ENCODE results near the gene TUBB. TPM values are rescaled to one million over a fixed set of nuclear protein-coding genes. Genes with fewer than 3 reads are reported as not detected.
"Not testable (repeated sequence)": the region's sequence is repeated elsewhere in the genome, so short reads cannot be mapped to it uniquely, and the experiment has no call there.

TUBB gene
- polyA plus RNA-seq, 2 donors: 142 to 313 TPM

- not testable (repeated sequence) for H3K27me3 ChIP-seq (ENCODE audit: control insufficient read depth in 1 of 2, insufficient read depth in 2 of 2, low read length in 2 of 2); H3K9me3 ChIP-seq (ENCODE audit: control insufficient read depth in 2 of 2, insufficient read depth in 1 of 2, low read depth in 1 of 2, low read length in 1 of 2); H3K4me1 ChIP-seq (ENCODE audit: control insufficient read depth in 2 of 2, insufficient read depth in 2 of 2, low read length in 1 of 2); H3K36me3 ChIP-seq (ENCODE audit: control insufficient read depth in 2 of 2, insufficient read depth in 2 of 2, low read length in 1 of 2)
- Histone ChIP-seq H3K4me3 (ENCODE audit: low read depth in 1 of 2, low read length in 2 of 2) (peak overlapping the region; percentile 33 to 38), H3K27ac (ENCODE audit: low read depth in 2 of 2, low read length in 1 of 2) (peak overlapping the region; percentile 79 to 98)
- 74 to 76% methylated on average over 37 of the region's 37 CpGs for WGBS, 2 donors
These were observed 2.1 kb upstream of the TUBB start for GRCh38 chr6:30717845-30718720.

- Histone ChIP-seq H3K4me1 (ENCODE audit: control insufficient read depth in 2 of 2, insufficient read depth in 2 of 2, low read length in 1 of 2) (peaks cover 2 to 3% of the 10 kb centered on the region in 2 donors), H3K36me3 (ENCODE audit: control insufficient read depth in 2 of 2, insufficient read depth in 2 of 2, low read length in 1 of 2) (peaks cover 0 to 18% of the 10 kb centered on the region in 2 donors), H3K27ac (ENCODE audit: low read depth in 2 of 2, low read length in 1 of 2) (peak overlapping the region; percentile 91 to 98), H3K9me3 (ENCODE audit: control insufficient read depth in 2 of 2, insufficient read depth in 1 of 2, low read depth in 1 of 2, low read length in 1 of 2) (no peaks in the 10 kb centered on the region), H3K27me3 (ENCODE audit: control insufficient read depth in 1 of 2, insufficient read depth in 2 of 2, low read length in 2 of 2) (no peaks in the 10 kb centered on the region), H3K4me3 (ENCODE audit: low read depth in 1 of 2, low read length in 2 of 2) (peak overlapping the region; percentile 17 to 82)
- WGBS, 2 donors: 19 to 21% methylated on average over 8 of the region's 8 CpGs
These were observed 796 bp upstream of the TUBB start for GRCh38 chr6:30719356-30719755.

GRCh38 chr6:30720738-30721197 is 616 bp downstream of the TUBB start:
- Histone ChIP-seq H3K27me3 (ENCODE audit: control insufficient read depth in 1 of 2, insufficient read depth in 2 of 2, low read length in 2 of 2) (no peaks in the 10 kb centered on the region), H3K9me3 (ENCODE audit: control insufficient read depth in 2 of 2, insufficient read depth in 1 of 2, low read depth in 1 of 2, low read length in 1 of 2) (no peaks in the 10 kb centered on the region), H3K4me3 (ENCODE audit: low read depth in 1 of 2, low read length in 2 of 2) (peak overlapping the region; percentile 67 to 82), H3K4me1 (ENCODE audit: control insufficient read depth in 2 of 2, insufficient read depth in 2 of 2, low read length in 1 of 2) (peaks cover 2 to 3% of the 10 kb centered on the region in 2 donors), H3K36me3 (ENCODE audit: control insufficient read depth in 2 of 2, insufficient read depth in 2 of 2, low read length in 1 of 2) (peaks cover 2 to 26% of the 10 kb centered on the region in 2 donors), H3K27ac (ENCODE audit: low read depth in 2 of 2, low read length in 1 of 2) (peak overlapping the region; percentile 95 to 98)
- WGBS, 2 donors: 1% methylated on average over 29 of the region's 29 CpGs

DNA sequence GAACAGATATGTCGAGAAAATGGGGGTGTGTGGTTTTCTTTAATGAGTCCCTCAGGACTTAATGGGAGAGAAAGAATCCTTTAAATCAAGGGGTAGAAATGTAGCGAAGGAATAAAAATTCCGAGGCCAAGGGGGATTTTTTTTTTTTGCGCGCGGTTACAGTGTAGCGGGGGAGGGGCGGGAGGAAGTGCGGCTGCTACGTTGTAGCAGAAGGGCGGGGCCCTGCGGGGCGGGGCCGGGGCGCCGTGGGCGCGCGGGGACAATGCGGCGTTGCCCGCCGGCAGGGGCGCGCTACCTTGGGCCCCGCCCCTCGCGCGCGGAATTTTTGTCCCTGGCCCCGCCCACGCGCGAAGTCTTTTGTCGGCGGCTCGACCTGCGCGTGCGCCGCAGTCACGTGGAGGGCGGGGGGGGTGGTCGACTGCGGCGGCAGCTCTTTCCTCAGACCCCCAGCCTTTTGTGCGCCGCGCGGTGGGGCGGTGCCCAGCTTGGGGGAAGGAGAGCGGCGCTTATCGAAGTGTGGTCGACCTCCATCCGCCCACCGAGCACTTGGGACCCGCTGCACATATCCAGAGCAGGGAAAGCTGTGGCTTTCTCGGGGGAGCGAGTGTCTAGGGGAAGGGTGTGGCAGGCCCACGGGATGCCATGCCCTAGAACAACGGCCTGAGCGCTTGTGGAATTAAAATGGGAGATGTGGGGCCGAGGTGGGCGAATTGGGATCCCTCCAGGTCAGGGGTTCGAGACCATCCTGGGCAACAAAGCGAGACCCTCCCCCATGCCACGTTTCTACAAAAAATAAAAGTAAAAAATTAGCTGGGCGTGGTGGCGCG is 1.3 kb downstream of the TUBB start:
- Histone ChIP-seq H3K27ac (ENCODE audit: low read depth in 2 of 2, low read length in 1 of 2) (peak overlapping the region; percentile 95 to 99), H3K4me1 (ENCODE audit: control insufficient read depth in 2 of 2, insufficient read depth in 2 of 2, low read length in 1 of 2) (peaks cover 2 to 3% of the 10 kb centered on the region in 2 donors), H3K9me3 (ENCODE audit: control insufficient read depth in 2 of 2, insufficient read depth in 1 of 2, low read depth in 1 of 2, low read length in 1 of 2) (no peaks in the 10 kb centered on the region), H3K4me3 (ENCODE audit: low read depth in 1 of 2, low read length in 2 of 2) (peak overlapping the region; percentile 68 to 82), H3K36me3 (ENCODE audit: control insufficient read depth in 2 of 2, insufficient read depth in 2 of 2, low read length in 1 of 2) (peaks cover 2 to 27% of the 10 kb centered on the region in 2 donors), H3K27me3 (ENCODE audit: control insufficient read depth in 1 of 2, insufficient read depth in 2 of 2, low read length in 2 of 2) (no peaks in the 10 kb centered on the region)
- 1% methylated on average over 68 to 71 of the region's 71 CpGs for WGBS, 2 donors

GRCh38 chr6:30722025-30722279 is 1.8 kb downstream of the TUBB start:
- H3K36me3 ChIP-seq (ENCODE audit: control insufficient read depth in 2 of 2, insufficient read depth in 2 of 2, low read length in 1 of 2): peaks cover 2 to 27% of the 10 kb centered on the region in 2 donors
- H3K27ac ChIP-seq (ENCODE audit: low read depth in 2 of 2, low read length in 1 of 2): peak overlapping the region; percentile 95 to 99

DNA sequence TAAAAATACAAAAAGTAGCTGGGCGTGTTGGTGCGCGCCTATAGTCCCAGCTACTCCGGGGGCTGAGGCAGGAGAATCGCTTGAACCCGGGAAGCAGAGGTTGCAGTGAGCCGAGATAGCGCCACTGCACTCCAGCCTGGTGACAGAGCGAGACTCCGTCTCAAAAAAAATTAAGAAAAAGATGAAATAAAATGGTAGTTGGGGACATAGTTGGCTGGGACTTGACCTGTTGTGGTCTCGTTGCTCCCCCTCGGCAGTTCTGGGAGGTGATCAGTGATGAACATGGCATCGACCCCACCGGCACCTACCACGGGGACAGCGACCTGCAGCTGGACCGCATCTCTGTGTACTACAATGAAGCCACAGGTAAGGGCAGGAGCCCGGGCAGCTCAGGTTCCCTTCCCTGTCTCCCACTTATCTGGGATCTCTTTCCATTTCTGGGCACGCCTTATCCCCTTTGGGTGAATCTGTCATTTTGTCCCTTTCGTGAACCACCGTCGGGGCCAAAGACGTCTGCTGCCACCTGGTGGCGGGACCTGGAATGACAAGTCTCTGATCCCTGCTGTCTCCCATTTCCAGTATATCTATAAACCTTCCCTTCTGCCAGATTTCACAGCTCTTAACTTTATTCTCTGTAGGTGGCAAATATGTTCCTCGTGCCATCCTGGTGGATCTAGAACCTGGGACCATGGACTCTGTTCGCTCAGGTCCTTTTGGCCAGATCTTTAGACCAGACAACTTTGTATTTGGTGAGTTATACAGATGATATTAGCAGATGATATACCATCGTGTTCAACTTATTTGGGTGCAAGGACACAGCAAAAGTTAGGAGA is 2.3 kb downstream of the TUBB start:
- H3K27ac ChIP-seq (ENCODE audit: low read depth in 2 of 2, low read length in 1 of 2): peak overlapping the region; percentile 95 to 99
- peaks cover 2 to 3% of the 10 kb centered on the region in 2 donors for H3K4me1 ChIP-seq (ENCODE audit: control insufficient read depth in 2 of 2, insufficient read depth in 2 of 2, low read length in 1 of 2)
- H3K4me3 ChIP-seq (ENCODE audit: low read depth in 1 of 2, low read length in 2 of 2): peak overlapping the region; percentile 68 to 82
- H3K36me3 ChIP-seq (ENCODE audit: control insufficient read depth in 2 of 2, insufficient read depth in 2 of 2, low read length in 1 of 2): peaks cover 2 to 27% of the 10 kb centered on the region in 2 donors
- no peaks in the 10 kb centered on the region for H3K9me3 ChIP-seq (ENCODE audit: control insufficient read depth in 2 of 2, insufficient read depth in 1 of 2, low read depth in 1 of 2, low read length in 1 of 2)
- WGBS, 2 donors: 6 to 9% methylated on average over 27 of the region's 27 CpGs
- no peaks in the 10 kb centered on the region for H3K27me3 ChIP-seq (ENCODE audit: control insufficient read depth in 1 of 2, insufficient read depth in 2 of 2, low read length in 2 of 2)

More at GRCh38 chr6:30722025-30722279, 1.8 kb downstream of the TUBB start:
- peak overlapping the region; percentile 68 to 82 for H3K4me3 ChIP-seq (ENCODE audit: low read depth in 1 of 2, low read length in 2 of 2)
- H3K27me3 ChIP-seq (ENCODE audit: control insufficient read depth in 1 of 2, insufficient read depth in 2 of 2, low read length in 2 of 2); H3K4me1 ChIP-seq (ENCODE audit: control insufficient read depth in 2 of 2, insufficient read depth in 2 of 2, low read length in 1 of 2); H3K9me3 ChIP-seq (ENCODE audit: control insufficient read depth in 2 of 2, insufficient read depth in 1 of 2, low read depth in 1 of 2, low read length in 1 of 2): not testable (repeated sequence)
- WGBS, 2 donors: 3 to 7% methylated on average over 10 of the region's 10 CpGs

GRCh38 chr6:30723159-30723842 is 3.1 kb downstream of the TUBB start:
- not testable (repeated sequence) for H3K27me3 ChIP-seq (ENCODE audit: control insufficient read depth in 1 of 2, insufficient read depth in 2 of 2, low read length in 2 of 2); H3K9me3 ChIP-seq (ENCODE audit: control insufficient read depth in 2 of 2, insufficient read depth in 1 of 2, low read depth in 1 of 2, low read length in 1 of 2); H3K4me1 ChIP-seq (ENCODE audit: control insufficient read depth in 2 of 2, insufficient read depth in 2 of 2, low read length in 1 of 2)
- H3K4me3 ChIP-seq (ENCODE audit: low read depth in 1 of 2, low read length in 2 of 2): peak overlapping the region in 1 of 2 donors; percentile 82
- H3K27ac ChIP-seq (ENCODE audit: low read depth in 2 of 2, low read length in 1 of 2): peak overlapping the region in 1 of 2 donors; percentile 3
- WGBS, 2 donors: 39 to 43% methylated on average over 16 of the region's 16 CpGs
- peaks cover 2 to 32% of the 10 kb centered on the region in 2 donors for H3K36me3 ChIP-seq (ENCODE audit: control insufficient read depth in 2 of 2, insufficient read depth in 2 of 2, low read length in 1 of 2)

GRCh38 chr6:30723843-30724741 is 3.9 kb downstream of the TUBB start:
- 37 to 54% methylated on average over 29 of the region's 29 CpGs for WGBS, 2 donors
- H3K27me3 ChIP-seq (ENCODE audit: control insufficient read depth in 1 of 2, insufficient read depth in 2 of 2, low read length in 2 of 2); H3K4me1 ChIP-seq (ENCODE audit: control insufficient read depth in 2 of 2, insufficient read depth in 2 of 2, low read length in 1 of 2); H3K9me3 ChIP-seq (ENCODE audit: control insufficient read depth in 2 of 2, insufficient read depth in 1 of 2, low read depth in 1 of 2, low read length in 1 of 2); H3K4me3 ChIP-seq (ENCODE audit: low read depth in 1 of 2, low read length in 2 of 2): not testable (repeated sequence)
- peaks cover 2 to 32% of the 10 kb centered on the region in 2 donors for H3K36me3 ChIP-seq (ENCODE audit: control insufficient read depth in 2 of 2, insufficient read depth in 2 of 2, low read length in 1 of 2)
- peak overlapping the region; percentile 5 to 9 for H3K27ac ChIP-seq (ENCODE audit: low read depth in 2 of 2, low read length in 1 of 2)
